Motor neuron (in vitro differentiated cells): ENCODE data around the gene NUMB. TPM values are rescaled to one million over a fixed set of nuclear protein-coding genes. Genes with fewer than 3 reads are reported as not detected.

ENCODE experiments used
- ATAC-seq, 8 experiments: fragments of 200-7000 bp; cut with Tn5 transposase; replicated peaks in 6 of 8; 2 replicates each; pipeline ENCODE4 v1.8.0; 2021; ENCODE audit warnings: mild to moderate bottlenecking in 8 of 8, moderate library complexity in 8 of 8
- H3K27ac ChIP-seq, 2 donors: fragments of 250-450 bp; sonication (Bioruptor Pico); 2 replicates each; pipeline ENCODE4 v1.9.0; 2021; ENCODE audit warnings: antibody characterized with exemption in 2 of 2, mild to moderate bottlenecking in 2 of 2, moderate library complexity in 1 of 2
- H3K4me1 ChIP-seq, 2 donors: fragments of 250-450 bp; sonication (Bioruptor Pico); replicated peaks in 1 of 2; 2 replicates each; pipeline ENCODE4 v1.6.1; 2021; ENCODE audit warnings: antibody characterized with exemption in 2 of 2, mild to moderate bottlenecking in 2 of 2, moderate library complexity in 1 of 2
- H3K4me3 ChIP-seq, 5 donors: fragments of 250-450 bp; sonication (Bioruptor Pico); 2 replicates each; pipeline ENCODE4 v1.9.0; 2021; ENCODE audit warnings: antibody characterized with exemption in 5 of 5, mild to moderate bottlenecking in 5 of 5, moderate library complexity in 4 of 5
- WGBS, 10 experiments: fragments of 450-650 bp; shearing (Covaris generic); methylation state at CpG; one replicate each; pipeline ENCODE4 v1.0.0; 2022; 5-methylcytosine and 5-hydroxymethylcytosine counted together
- in situ Hi-C, 9 experiments: fragments of 400-800 bp; cut with MboI; loops; one replicate each; pipeline ENCODE4 v1.15.0; 2021; ENCODE audit warnings: low sequenced_read_pairs in 9 of 9, low pct_unique_long_range_greater_than_20kb in 2 of 9; ENCODE audit not compliant: unreplicated experiment in 9 of 9
- total RNA-seq, 8 experiments: library from RNA; unstranded; fragments of 300-600 nt; gene quantifications; 2 replicates each; pipeline versions ENCODE4 v1.2.3 to v1.2.4, GENCODE V29; 2022

NUMB gene
- total RNA-seq, 8 experiments from 2014 or later = 13.4 to 56.8 (median 25.3) TPM

GRCh38 chr14:73255693-73256225, 202.6 kb downstream of the NUMB start:
- ATAC-seq = no peak
- H3K27ac ChIP-seq = no peak overlapping the region
- in situ Hi-C loops = no loop called here
- peaks cover 4 to 6% of the 10 kb centered on the region in 2 donors for H3K4me1 ChIP-seq
- 50 to 100% (median 90%) methylated on average over 2 to 4 of the region's 9 CpGs; no CpG with 5 or more reads in 6 of the 10 experiments for WGBS, 10 experiments
- no peak overlapping the region for H3K4me3 ChIP-seq

GRCh38 chr14:73255005-73255400, 203.3 kb downstream of the NUMB start:
- H3K4me1 ChIP-seq = no peaks in the 10 kb centered on the region
- no peak for ATAC-seq
- 40% methylated on average over 1 of the region's 6 CpGs; no CpG with 5 or more reads in 9 of the 10 experiments for WGBS, 10 experiments

GRCh38 chr14:73254247-73255004, 203.9 kb downstream of the NUMB start:
- 70 to 95% (median 81%) methylated on average over 1 to 18 of the region's 28 CpGs; no CpG with 5 or more reads in 4 of the 10 experiments for WGBS, 10 experiments
- in situ Hi-C loops = no loop called here
- ATAC-seq = no peak
- H3K4me3 ChIP-seq = no peak overlapping the region
- H3K27ac ChIP-seq = no peak overlapping the region
- no peaks in the 10 kb centered on the region for H3K4me1 ChIP-seq

More at GRCh38 chr14:73255005-73255400, 203.3 kb downstream of the NUMB start:
- Histone ChIP-seq H3K27ac (no peak overlapping the region), H3K4me3 (no peak overlapping the region)
- in situ Hi-C loops = no loop called here

- no peak overlapping the region for H3K27ac ChIP-seq
- in situ Hi-C loops = no loop called here
- WGBS, 10 experiments = 14 to 89% (median 81%) methylated on average over 2 to 5 of the region's 12 CpGs; no CpG with 5 or more reads in 6 of the 10 experiments
- ATAC-seq = no peak
- no peak overlapping the region for H3K4me3 ChIP-seq
- H3K4me1 ChIP-seq = no peaks in the 10 kb centered on the region
These were observed 204.6 kb downstream of the NUMB start for GRCh38 chr14:73253721-73254120.

- in situ Hi-C loops = no loop called here
- no peak for ATAC-seq
- H3K4me1 ChIP-seq = no peaks in the 10 kb centered on the region
- no CpG with 5 or more reads among the region's 10 CpGs for WGBS, 10 experiments
- no peak overlapping the region for H3K27ac ChIP-seq
- no peak overlapping the region for H3K4me3 ChIP-seq
These were observed 205.1 kb downstream of the NUMB start for GRCh38 chr14:73253323-73253610.

- ATAC-seq = no peak
- no peak overlapping the region for H3K27ac ChIP-seq
- WGBS, 10 experiments = 61 to 91% (median 84%) methylated on average over 1 to 10 of the region's 29 CpGs; no CpG with 5 or more reads in 4 of the 10 experiments
- in situ Hi-C loops = no loop called here
- no peak overlapping the region for H3K4me3 ChIP-seq
- H3K4me1 ChIP-seq = no peaks in the 10 kb centered on the region
These were observed 205.6 kb downstream of the NUMB start for GRCh38 chr14:73252491-73253322.

GRCh38 chr14:73251516-73252215, 206.7 kb downstream of the NUMB start:
- Histone ChIP-seq H3K4me3 (no peak overlapping the region), H3K4me1 (no peaks in the 10 kb centered on the region), H3K27ac (no peak overlapping the region)
- in situ Hi-C loops = no loop called here
- no peak for ATAC-seq
- 47 to 100% (median 77%) methylated on average over 1 to 5 of the region's 30 CpGs; no CpG with 5 or more reads in 6 of the 10 experiments for WGBS, 10 experiments

- Histone ChIP-seq H3K27ac (no peak overlapping the region), H3K4me3 (no peak overlapping the region), H3K4me1 (no peaks in the 10 kb centered on the region)
- no peak for ATAC-seq
- in situ Hi-C loops = no loop called here
- 90 to 93% (median 91%) methylated on average over 2 to 9 of the region's 27 CpGs; no CpG with 5 or more reads in 6 of the 10 experiments for WGBS, 10 experiments
These were observed 207.4 kb downstream of the NUMB start for GRCh38 chr14:73250781-73251500.

- in situ Hi-C loops = no loop called here
- H3K4me3 ChIP-seq = no peak overlapping the region
- H3K27ac ChIP-seq = no peak overlapping the region
- WGBS, 10 experiments = 60 to 100% (median 83%) methylated on average over 2 to 8 of the region's 11 CpGs; no CpG with 5 or more reads in 2 of the 10 experiments
- H3K4me1 ChIP-seq = no peaks in the 10 kb centered on the region
- ATAC-seq = no peak
These were observed 208.0 kb downstream of the NUMB start for GRCh38 chr14:73250317-73250713.

- WGBS, 10 experiments = 81 to 100% (median 98%) methylated on average over 1 to 5 of the region's 13 CpGs; no CpG with 5 or more reads in 6 of the 10 experiments
- Histone ChIP-seq H3K27ac (no peak overlapping the region), H3K4me3 (no peak overlapping the region), H3K4me1 (no peaks in the 10 kb centered on the region)
- ATAC-seq = no peak
- in situ Hi-C loops = no loop called here
These were observed 208.6 kb downstream of the NUMB start for GRCh38 chr14:73249564-73250316.

- WGBS, 10 experiments = 80% methylated on average over 1 of the region's 1 CpG; no CpG with 5 or more reads in 9 of the 10 experiments
These were observed 209.2 kb downstream of the NUMB start for GRCh38 chr14:73249108-73249507.

More at GRCh38 chr14:73249108-73249507, 209.2 kb downstream of the NUMB start:
- in situ Hi-C loops = no loop called here
- Histone ChIP-seq H3K27ac (no peak overlapping the region), H3K4me1 (no peaks in the 10 kb centered on the region), H3K4me3 (no peak overlapping the region)
- no peak for ATAC-seq
